BJ (cell line): ENCODE results near the gene TSC22D4. TPM values are rescaled to one million over a fixed set of nuclear protein-coding genes. Genes with fewer than 3 reads are reported as not detected.

ENCODE experiments used
- polyA plus RNA-seq: library from polyadenylated mRNA; depleted of rRNA; stranded (reverse); fragments of >200 nt; gene quantifications from 2 replicates; pipeline ENCODE4 v1.2.3, GENCODE V29; 2011; rRNA removed

TSC22D4 gene
- polyA plus RNA-seq, 1 experiment, result 20.7 TPM

Other genes with a start within 250 kb of the TSC22D4 start
- not detected in 2 replicates for gene SPDYE3, start 171.5 kb downstream of the TSC22D4 start, polyA plus RNA-seq
- 10.6 and 25.4 TPM in 2 replicates for gene PILRB, start 121.1 kb downstream of the TSC22D4 start, polyA plus RNA-seq
- 0.27 and 0.49 TPM in 2 replicates for gene PILRA, start 105.7 kb downstream of the TSC22D4 start, polyA plus RNA-seq
- gene ZCWPW1, start 50.5 kb downstream of the TSC22D4 start, polyA plus RNA-seq, result 2.2 and 2.8 TPM in 2 replicates
- 15.7 and 19.1 TPM in 2 replicates for gene MEPCE, start 49.4 kb downstream of the TSC22D4 start, polyA plus RNA-seq
- 10.6 and 13.1 TPM in 2 replicates for gene PPP1R35, start 42.7 kb downstream of the TSC22D4 start, polyA plus RNA-seq
- 0.21 and 0.32 TPM in 2 replicates for gene SPACDR, start 15.0 kb downstream of the TSC22D4 start, polyA plus RNA-seq
- gene NYAP1, start 4.7 kb upstream of the TSC22D4 start, polyA plus RNA-seq, result 0.10 and 0.15 TPM in 2 replicates
- 6.3 and 10.9 TPM in 2 replicates for gene AGFG2, start 60.0 kb upstream of the TSC22D4 start, polyA plus RNA-seq
- 0.20 and 0.34 TPM in 2 replicates for gene SAP25, start 94.7 kb upstream of the TSC22D4 start, polyA plus RNA-seq
- gene LRCH4, start 106.9 kb upstream of the TSC22D4 start, polyA plus RNA-seq, result 9.1 and 20.0 TPM in 2 replicates
- 0.33 and 0.40 TPM in 2 replicates for gene FBXO24, start 107.1 kb upstream of the TSC22D4 start, polyA plus RNA-seq
- 173 and 433 TPM in 2 replicates for gene PCOLCE, start 123.1 kb upstream of the TSC22D4 start, polyA plus RNA-seq
- gene MOSPD3, start 133.3 kb upstream of the TSC22D4 start, polyA plus RNA-seq, result 5.2 and 15.0 TPM in 2 replicates
- 0.49 and 0.72 TPM in 2 replicates for gene TFR2, start 162.3 kb upstream of the TSC22D4 start, polyA plus RNA-seq
- gene ACTL6B, start 177.2 kb upstream of the TSC22D4 start, polyA plus RNA-seq, result not detected in 2 replicates
- gene GNB2, start 194.5 kb upstream of the TSC22D4 start, polyA plus RNA-seq, result 87.4 and 172 TPM in 2 replicates
- gene GIGYF1, start 215.0 kb upstream of the TSC22D4 start, polyA plus RNA-seq, result 5.7 and 7.6 TPM in 2 replicates
- 24.5 and 35.2 TPM in 2 replicates for gene POP7, start 226.9 kb upstream of the TSC22D4 start, polyA plus RNA-seq
- not detected in 2 replicates for gene EPO, start 241.3 kb upstream of the TSC22D4 start, polyA plus RNA-seq